ENCODE measurements around the gene UFSP1.
"Not testable (repeated sequence)": the region's sequence is repeated elsewhere in the genome, so short reads cannot be mapped to it uniquely, and the experiment has no call there.

The UFSP1 gene

DNA sequence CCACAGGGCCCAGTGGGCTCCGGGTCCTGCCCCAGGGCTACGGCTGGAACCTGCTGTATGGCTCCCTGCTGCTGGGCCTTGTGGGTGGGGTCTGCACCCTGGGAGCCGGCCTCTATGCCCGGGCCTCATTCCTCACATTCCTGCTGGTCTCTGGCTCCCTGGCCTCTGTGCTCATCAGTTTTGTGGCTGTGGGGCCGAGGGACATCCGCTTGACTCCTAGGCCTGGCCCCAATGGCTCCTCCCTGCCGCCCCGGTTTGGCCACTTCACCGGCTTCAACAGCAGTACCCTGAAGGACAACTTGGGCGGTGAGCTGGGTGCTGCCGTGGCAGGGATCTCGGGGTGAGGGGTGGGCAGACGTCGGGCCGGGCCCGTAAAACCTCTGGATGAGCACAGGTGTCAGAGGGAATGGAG is 32.6 kb downstream of the UFSP1 start:
- Mint-ChIP-seq H3K27ac (ENCODE audit: low read depth) (no peak overlapping the region), H3K27me3 (no peaks in the 10 kb centered on the region), H3K4me3 (no peak overlapping the region), H3K4me1 (peaks cover 33% of the 10 kb centered on the region), H3K36me3 (ENCODE audit: insufficient read depth) (peaks cover 22% of the 10 kb centered on the region), H3K9me3 (no peaks in the 10 kb centered on the region)
- DNase-seq (ENCODE audit: low spot score in 2 of 2) = no peak
- no peak for ATAC-seq (replicated peaks; ENCODE audit: extremely low read depth, poor library complexity, severe bottlenecking)

GRCh38 chr7:100855515-100855914 is 34.0 kb downstream of the UFSP1 start:
- H3K27ac Mint-ChIP-seq (ENCODE audit: low read depth) = no peak overlapping the region
- H3K9me3 Mint-ChIP-seq = no peaks in the 10 kb centered on the region
- H3K4me3 Mint-ChIP-seq = no peak overlapping the region
- ATAC-seq (replicated peaks; ENCODE audit: extremely low read depth, poor library complexity, severe bottlenecking) (no peak), DNase-seq (ENCODE audit: low spot score in 2 of 2) (no peak)
- peaks cover 36% of the 10 kb centered on the region for H3K4me1 Mint-ChIP-seq
- no peaks in the 10 kb centered on the region for H3K27me3 Mint-ChIP-seq
- H3K36me3 Mint-ChIP-seq (ENCODE audit: insufficient read depth) = peaks cover 19% of the 10 kb centered on the region

GRCh38 chr7:100854899-100855298 is 34.6 kb downstream of the UFSP1 start:
- not testable (repeated sequence) for H3K9me3 Mint-ChIP-seq; H3K27ac Mint-ChIP-seq (ENCODE audit: low read depth)

DNA sequence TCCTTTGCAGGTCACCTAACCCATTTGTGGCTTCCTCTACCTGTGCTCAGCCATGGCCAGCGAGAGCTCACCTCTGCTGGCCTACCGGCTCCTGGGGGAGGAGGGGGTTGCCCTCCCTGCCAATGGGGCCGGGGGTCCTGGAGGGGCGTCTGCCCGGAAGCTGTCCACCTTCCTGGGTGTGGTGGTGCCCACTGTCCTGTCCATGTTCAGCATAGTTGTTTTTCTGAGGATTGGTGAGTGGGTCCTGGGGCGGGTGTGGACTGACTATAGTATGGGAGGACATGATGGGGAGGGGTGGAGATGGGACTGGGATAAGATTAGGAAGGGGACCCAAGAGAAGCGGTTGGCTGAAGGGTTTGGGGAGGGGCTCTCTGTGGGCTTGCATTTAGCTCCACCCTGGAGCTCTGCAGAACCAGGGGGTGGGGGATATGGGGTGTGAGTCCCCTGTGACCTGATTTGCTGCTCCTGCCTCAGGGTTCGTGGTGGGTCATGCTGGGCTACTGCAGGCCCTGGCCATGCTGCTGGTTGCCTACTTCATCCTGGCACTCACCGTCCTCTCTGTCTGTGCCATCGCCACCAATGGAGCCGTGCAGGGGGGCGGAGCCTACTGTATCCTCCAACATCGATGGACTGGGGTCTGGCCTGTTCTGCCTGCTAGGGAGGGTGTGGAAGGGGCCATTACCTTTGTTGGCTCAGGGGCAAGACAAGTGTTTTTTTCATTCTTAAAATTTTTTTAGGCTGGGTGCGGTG is 35.2 kb downstream of the UFSP1 start:
- Mint-ChIP-seq H3K27ac (ENCODE audit: low read depth) (no peak overlapping the region), H3K36me3 (ENCODE audit: insufficient read depth) (peaks cover 14% of the 10 kb centered on the region), H3K27me3 (no peaks in the 10 kb centered on the region), H3K4me1 (peaks cover 36% of the 10 kb centered on the region), H3K4me3 (peak overlapping the region; percentile 87), H3K9me3 (no peaks in the 10 kb centered on the region)
- ATAC-seq (replicated peaks; ENCODE audit: extremely low read depth, poor library complexity, severe bottlenecking) (no peak), DNase-seq (ENCODE audit: low spot score in 2 of 2) (no peak)

More at GRCh38 chr7:100854899-100855298, 34.6 kb downstream of the UFSP1 start:
- peaks cover 17% of the 10 kb centered on the region for H3K36me3 Mint-ChIP-seq (ENCODE audit: insufficient read depth)
- not testable (repeated sequence) for H3K4me3 Mint-ChIP-seq; H3K27me3 Mint-ChIP-seq; DNase-seq (ENCODE audit: low spot score in 2 of 2); ATAC-seq (replicated peaks; ENCODE audit: extremely low read depth, poor library complexity, severe bottlenecking)
- H3K4me1 Mint-ChIP-seq = peaks cover 36% of the 10 kb centered on the region

DNA sequence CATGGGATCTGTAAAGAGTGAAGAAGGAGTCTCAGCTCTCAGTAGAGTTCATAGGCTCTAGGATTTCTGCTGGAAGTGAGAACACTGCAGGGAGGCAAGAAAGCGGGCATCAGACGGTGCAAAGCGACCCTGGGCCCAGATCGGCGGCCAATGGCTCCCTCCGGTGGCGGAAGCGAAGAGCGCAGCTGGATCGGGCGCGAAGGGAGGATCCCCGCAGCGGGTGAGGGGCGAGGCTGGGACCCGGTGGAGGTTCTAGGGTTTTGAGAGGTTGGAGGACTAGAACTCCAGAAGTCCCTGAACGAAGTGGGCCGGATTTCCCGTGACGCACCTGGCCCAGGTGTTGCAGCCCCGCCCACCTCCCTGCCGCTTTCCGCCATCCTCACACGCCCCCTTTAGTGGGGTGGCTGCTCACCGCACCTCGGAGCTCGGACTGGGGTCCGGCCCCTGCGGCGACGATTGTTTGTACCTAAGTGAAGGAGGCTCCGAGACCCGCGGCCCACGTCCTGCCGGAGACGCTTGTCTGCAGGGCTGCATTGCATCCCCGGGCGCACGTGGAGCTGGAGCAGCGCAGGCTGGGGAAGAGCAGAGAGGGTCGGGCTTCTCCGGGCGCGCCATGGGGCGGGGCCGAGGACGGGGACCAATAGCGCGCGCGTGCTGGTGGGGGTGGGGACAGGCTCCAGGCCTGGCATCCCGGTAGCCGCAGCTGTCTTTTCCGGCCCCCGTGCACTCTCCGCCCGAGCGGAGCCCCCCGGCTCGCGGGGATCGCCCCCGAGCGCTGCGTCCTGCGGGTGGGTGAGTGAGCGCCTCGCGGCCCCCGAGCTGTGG is 37.3 kb downstream of the UFSP1 start, which contains the start of gene SLC12A9:
Gene SLC12A9 (plus strand): TSS at position 666 of the 825 bp plus-strand sequence. CDS start 1,485 bp downstream, outside the sequence.
- peak within 1 kb of the TSS; percentile 85 for H3K27ac Mint-ChIP-seq (ENCODE audit: low read depth)
- no peaks in the 10 kb centered on the region for H3K9me3 Mint-ChIP-seq
- peaks cover 10% of the 10 kb centered on the region for H3K36me3 Mint-ChIP-seq (ENCODE audit: insufficient read depth)
- H3K4me1 Mint-ChIP-seq = peaks cover 34% of the 10 kb centered on the region
- H3K27me3 Mint-ChIP-seq = no peaks in the 10 kb centered on the region
- H3K4me3 Mint-ChIP-seq = peak within 1 kb of the TSS; percentile 87
- ATAC-seq (replicated peaks; ENCODE audit: extremely low read depth, poor library complexity, severe bottlenecking) (peak; percentile 93), DNase-seq (ENCODE audit: low spot score in 2 of 2) (peak; percentile 69 to 70)

DNA sequence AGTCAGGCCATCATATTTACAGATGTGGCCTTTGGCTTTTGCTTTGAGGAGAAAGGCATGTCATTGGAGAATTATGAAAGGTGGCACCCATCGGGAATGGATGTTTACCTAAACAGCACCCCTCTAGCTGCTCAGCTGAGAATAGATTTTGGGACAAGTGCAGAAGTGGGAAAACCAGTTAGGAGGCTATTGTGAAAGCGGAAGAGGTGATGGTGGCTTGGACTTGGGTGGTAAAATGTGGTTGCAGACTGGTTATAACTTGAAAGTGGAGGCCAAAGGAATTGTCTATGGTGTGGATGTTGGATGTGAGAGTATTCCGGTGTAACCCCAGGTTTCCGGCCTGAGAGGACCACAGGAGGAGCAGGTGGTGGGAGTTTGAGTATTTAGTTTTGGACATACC is 42.2 kb downstream of the UFSP1 start:
- Mint-ChIP-seq H3K27ac (ENCODE audit: low read depth) (no peak overlapping the region), H3K27me3 (no peaks in the 10 kb centered on the region), H3K4me3 (no peak overlapping the region), H3K4me1 (peaks cover 8% of the 10 kb centered on the region), H3K36me3 (ENCODE audit: insufficient read depth) (peaks cover 3% of the 10 kb centered on the region), H3K9me3 (no peaks in the 10 kb centered on the region)
- ATAC-seq (replicated peaks; ENCODE audit: extremely low read depth, poor library complexity, severe bottlenecking) (no peak), DNase-seq (ENCODE audit: low spot score in 2 of 2) (no peak)

DNA sequence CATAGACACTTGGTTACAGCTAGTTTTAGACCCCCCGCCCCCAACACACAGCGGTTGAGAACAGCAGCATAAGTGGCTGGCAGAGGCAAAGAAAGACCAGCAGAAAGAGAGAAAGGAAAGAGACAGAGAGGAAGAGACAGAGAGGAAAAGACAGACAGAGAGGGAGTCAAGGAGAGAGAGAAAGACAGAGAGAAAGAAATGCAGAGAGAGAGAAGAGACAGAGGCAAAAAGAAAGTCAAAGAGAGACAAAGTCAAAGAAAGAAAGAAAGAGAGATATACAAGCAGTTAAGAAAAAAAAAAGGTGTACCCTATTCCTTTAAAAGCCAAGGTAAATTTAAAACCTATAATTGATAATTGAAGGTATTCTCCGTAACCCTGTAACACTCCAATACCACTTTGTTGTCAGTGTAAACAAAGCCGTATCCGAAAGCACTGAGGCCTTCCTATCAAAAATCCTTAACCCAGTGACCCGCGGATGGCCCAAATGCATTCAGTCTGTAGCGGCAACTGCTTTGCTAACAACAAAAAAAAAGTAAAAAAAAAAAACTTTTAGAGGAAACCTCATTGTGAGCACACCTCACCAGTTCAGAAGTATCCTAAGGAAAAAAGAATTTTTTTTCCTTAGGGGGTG is 48.9 kb downstream of the UFSP1 start:
- no peaks in the 10 kb centered on the region for H3K27me3 Mint-ChIP-seq
- DNase-seq (ENCODE audit: low spot score in 2 of 2) (no peak), ATAC-seq (replicated peaks; ENCODE audit: extremely low read depth, poor library complexity, severe bottlenecking) (no peak)
- peaks cover 1% of the 10 kb centered on the region for H3K36me3 Mint-ChIP-seq (ENCODE audit: insufficient read depth)
- no peak overlapping the region for H3K4me3 Mint-ChIP-seq
- H3K4me1 Mint-ChIP-seq = peaks cover 5% of the 10 kb centered on the region
- no peak overlapping the region for H3K27ac Mint-ChIP-seq (ENCODE audit: low read depth)
- H3K9me3 Mint-ChIP-seq = no peaks in the 10 kb centered on the region

GRCh38 chr7:100839361-100839760 is 50.2 kb downstream of the UFSP1 start:
- Mint-ChIP-seq H3K27me3 (no peaks in the 10 kb centered on the region), H3K4me3 (no peak overlapping the region), H3K9me3 (no peaks in the 10 kb centered on the region), H3K27ac (ENCODE audit: low read depth) (no peak overlapping the region), H3K36me3 (ENCODE audit: insufficient read depth) (peaks cover 1% of the 10 kb centered on the region), H3K4me1 (peaks cover 5% of the 10 kb centered on the region)
- no peak for DNase-seq (ENCODE audit: low spot score in 2 of 2)
- ATAC-seq (replicated peaks; ENCODE audit: extremely low read depth, poor library complexity, severe bottlenecking) = no peak
